Stimulated activated CD4-positive, alpha-beta T cell treated with anti-CD3 and anti-CD28 coated beads, Interleukin-1b, Interleukin-23, amount 100 ng/mL, for 4 hours (primary cell): ENCODE data around the gene TPM1.
"Not testable (repeated sequence)": the region's sequence is repeated elsewhere in the genome, so short reads cannot be mapped to it uniquely, and the experiment has no call there.

Source experiments
- DNase-seq, 2 donors: peaks; one replicate each; pipeline ENCODE4 v3.0.0-alpha.2; 2020; ENCODE audit warnings: low read depth in 2 of 2

Gene TPM1

DNA sequence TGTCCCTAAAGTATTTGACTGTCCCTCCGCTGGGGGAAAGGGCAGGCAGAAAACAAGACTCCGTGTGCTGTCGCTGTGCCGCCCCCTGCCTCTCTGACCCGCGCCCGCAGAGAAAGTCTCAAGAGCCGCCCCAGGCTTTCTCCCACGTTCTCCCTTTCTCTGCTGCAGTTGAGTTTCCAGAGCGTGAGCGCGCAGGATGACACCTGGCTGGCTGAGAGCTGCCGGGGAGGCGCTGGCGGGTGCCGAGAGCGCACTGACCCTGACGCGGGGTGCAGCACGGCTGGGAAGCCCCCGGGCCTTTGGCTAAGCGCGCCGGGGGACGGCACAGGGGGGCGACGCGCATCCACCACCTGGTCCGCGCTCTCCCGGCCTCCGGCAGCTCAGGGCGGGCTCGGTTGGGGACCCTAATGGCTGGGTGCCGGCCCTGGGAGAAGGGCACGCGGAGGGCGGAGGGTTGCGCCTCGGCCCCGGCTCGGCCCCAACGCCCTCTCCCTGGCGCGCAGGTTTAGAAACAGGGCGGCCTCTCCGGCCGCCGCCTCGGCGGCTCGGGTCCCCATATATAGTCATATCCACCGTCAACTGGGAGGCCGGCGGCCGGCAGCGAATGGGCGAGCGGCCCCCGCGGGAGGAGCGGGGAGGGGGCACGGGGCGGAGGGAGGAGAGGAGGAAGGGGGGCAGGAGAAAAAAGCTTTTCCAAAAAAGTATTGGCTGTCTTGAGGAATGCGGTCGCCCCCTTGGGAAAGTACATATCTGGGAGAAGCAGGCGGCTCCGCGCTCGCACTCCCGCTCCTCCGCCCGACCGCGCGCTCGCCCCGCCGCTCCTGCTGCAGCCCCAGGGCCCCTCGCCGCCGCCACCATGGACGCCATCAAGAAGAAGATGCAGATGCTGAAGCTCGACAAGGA, at the start of gene TPM1:
Gene TPM1, plus strand, starts transcription at position 774 of the 903 bp plus-strand sequence. Its CDS starts 83 bp downstream, at position 857.
- DNase-seq = no peak

DNA sequence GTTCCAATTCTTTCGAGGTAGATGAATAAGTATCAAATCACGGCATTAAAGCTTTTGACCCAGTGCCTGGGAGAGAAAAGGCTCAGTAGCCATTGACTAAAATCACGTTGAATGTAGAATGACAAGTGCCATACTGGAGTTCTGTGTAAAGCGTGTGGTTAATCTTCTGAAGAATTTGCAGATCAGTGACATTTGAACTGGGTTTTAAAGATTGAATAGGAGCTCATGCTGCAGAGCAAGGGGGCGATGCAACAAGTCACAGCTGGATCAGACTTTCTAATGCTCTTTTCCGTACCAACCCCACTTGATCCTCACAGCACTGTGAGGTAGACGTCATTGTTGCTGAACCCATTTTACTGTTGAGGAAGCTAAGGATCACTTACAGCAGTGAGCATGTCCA, 49.5 kb upstream of the TPM1 start:
- no peak for DNase-seq

- DNase-seq = not testable (repeated sequence)
Measured at GRCh38 chr15:62993632-62994031, 48.9 kb upstream of the TPM1 start.

- DNase-seq = no peak
Measured at GRCh38 chr15:62994439-62994838, 48.1 kb upstream of the TPM1 start.

DNA sequence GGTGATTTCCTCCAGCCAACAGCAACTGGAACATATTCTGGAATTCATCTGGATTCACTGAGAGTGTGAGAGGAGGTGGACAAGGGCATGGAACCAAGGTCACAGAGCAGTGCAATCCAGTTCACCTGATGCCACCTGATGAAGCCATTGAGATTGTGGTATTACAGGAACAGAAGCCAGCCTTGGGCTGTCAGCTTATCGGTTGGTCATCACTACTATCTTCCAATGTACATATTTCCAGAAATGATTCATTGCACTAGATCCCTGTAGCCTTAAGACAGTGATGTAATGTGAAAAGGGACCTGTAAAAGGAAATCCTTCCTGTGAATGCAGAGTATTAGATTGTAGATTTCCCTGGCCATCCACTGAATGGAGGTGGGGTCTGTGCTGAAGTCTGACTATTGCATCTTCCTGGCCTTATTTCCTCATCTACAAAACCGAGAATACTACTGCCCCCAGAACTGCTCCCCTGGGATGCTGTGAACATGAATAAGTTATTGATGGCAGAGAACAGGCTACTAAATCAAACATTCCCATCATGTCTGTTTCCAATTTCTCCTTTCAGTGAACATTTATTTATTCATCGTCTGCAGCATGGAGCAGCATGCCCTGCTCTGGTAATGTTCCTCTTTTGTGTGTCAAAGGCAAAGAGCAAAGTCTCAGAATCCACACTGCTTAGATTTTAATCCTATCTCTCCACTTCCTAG, 47.4 kb upstream of the TPM1 start:
- no peak for DNase-seq

- DNase-seq = no peak
Measured at GRCh38 chr15:62997441-62997840, 45.1 kb upstream of the TPM1 start.

- no peak for DNase-seq
Measured at GRCh38 chr15:62998262-62998890, 44.2 kb upstream of the TPM1 start.

DNA sequence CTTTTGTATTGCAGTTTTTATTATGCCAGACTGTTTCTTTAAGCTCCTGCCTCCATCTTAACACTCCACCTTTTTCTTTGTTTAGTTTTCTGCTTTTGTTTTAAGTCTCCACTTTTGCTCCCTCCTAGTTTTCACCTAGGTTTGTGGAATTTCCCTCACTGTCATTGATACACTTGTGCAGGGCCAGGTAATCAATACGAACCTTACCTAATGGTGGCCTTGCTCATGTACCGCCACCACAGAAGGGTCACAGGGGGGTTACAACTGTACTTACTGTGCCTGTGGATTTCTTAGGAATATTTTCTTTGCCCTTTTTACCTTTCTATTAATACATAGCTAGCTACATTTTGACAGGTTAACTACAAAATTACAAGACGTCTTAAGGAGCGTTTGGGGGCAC, 43.4 kb upstream of the TPM1 start:
- DNase-seq = no peak

DNA sequence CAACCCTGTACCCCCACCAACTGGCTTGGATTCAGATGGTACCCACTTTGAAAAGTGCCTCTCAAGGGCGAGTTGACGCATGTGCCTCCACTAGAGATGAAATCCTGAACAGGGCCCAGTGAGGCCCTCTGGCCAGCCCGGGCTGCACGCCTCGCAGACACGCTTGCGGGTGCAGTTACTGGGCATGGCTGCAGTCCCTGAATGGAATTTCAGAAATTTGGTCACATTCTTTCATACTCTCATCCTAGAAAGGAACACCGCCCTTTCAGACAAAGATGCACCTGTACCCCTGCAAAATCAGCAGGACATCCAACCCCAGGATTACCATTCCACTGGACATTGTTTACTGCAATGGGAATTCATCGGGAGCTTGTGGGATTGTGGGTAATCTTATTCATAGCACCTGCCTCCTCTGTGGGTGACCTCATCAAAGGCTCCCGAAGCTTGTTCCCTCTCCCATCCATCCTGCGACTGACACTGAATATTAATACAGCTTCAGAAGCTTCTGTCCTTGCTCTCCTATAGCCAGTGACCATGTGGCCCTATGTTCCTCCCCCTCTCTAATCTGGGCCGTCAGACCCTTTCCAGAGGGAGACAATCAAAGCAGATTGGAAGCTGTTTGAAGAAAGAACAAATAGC, 42.5 kb upstream of the TPM1 start:
- DNase-seq = no peak

GRCh38 chr15:63000706-63001105, 41.8 kb upstream of the TPM1 start:
- DNase-seq = no peak

DNA sequence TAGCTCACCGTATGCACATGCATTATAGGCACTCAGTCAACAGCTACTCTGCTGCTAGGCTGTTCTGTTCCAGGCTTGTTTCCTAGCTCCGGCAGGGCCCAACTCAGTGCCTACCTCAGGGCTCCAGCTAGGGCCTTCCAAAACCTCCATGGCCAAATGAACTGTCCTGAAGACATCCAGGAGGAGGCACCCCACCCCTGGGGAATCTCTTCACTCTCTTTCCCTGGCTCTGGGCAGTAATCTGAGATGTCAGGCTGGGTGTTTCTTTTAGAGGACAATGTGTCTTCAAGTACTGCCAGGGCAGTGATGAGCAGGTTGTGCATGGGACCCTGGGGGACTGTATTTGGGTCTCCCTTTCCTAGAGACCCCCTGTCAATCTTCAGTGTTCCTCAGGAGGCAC, 38.3 kb upstream of the TPM1 start:
- DNase-seq = no peak

DNA sequence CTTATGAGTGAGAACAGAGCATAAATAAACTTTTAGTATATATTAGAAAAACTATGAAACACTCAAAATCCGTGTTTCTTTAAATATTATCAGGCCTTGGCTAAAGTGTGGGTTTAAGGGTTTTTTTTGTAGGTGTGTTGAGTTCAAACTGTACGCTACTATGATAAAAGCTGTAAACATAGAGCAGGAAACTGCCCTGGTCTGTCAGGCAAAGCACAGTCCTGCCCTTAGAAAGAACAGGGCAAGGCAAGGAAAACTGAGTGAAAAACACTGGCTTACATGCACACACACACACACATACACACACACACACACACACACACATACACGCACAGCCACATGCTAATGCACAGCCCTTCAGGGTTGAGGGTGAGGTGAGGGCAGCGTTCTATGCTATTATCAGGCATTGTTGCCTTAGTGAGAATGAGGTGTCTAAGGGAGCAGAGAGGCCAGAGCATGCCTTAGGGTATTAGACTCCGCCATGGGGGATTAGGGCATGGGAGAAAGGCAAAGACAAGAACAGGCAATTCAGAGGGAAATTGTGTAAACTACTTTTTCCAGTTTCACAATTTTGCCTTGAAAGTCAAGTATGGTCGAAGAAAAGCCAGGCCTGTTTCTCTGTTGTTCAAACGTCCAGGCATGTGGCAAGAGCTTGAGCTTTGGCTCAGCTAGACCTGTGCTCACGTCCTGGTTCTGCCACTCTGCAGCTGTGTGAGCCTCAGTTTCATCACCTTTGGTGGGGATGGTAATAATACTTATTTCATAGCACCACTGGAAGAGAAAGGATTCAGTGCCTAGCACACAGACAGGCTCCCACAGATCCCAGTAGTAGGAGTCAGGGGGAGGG, 36.3 kb upstream of the TPM1 start:
- DNase-seq = no peak

- DNase-seq = no peak
Measured at GRCh38 chr15:63008333-63009049, 34.1 kb upstream of the TPM1 start.

- DNase-seq = no peak
Measured at GRCh38 chr15:63010386-63010785, 32.2 kb upstream of the TPM1 start.

GRCh38 chr15:63010920-63011693, 31.4 kb upstream of the TPM1 start:
- DNase-seq = no peak

DNA sequence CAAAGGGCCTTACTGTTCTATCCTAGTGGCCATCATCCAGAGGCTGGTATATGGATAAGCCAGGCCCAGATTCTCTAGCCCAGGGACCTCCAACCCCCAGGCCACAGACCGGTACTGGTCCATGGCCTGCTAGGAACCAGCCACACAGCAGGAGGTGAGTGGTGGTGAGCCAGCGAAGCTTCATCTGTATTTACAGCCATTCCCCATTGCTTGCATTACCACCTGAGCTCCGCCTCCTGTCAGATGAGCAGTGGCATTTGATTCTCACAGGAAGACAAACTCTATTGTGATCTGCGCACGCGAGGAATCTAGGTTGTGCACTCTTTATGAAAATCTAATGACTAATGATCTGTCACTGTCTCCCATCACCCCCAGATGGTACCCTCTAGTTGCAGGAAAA, 30.1 kb upstream of the TPM1 start:
- no peak for DNase-seq

- no peak for DNase-seq
Measured at GRCh38 chr15:63013052-63013808, 29.3 kb upstream of the TPM1 start.

- DNase-seq = no peak
Measured at GRCh38 chr15:63014578-63014977, 28.0 kb upstream of the TPM1 start.

DNA sequence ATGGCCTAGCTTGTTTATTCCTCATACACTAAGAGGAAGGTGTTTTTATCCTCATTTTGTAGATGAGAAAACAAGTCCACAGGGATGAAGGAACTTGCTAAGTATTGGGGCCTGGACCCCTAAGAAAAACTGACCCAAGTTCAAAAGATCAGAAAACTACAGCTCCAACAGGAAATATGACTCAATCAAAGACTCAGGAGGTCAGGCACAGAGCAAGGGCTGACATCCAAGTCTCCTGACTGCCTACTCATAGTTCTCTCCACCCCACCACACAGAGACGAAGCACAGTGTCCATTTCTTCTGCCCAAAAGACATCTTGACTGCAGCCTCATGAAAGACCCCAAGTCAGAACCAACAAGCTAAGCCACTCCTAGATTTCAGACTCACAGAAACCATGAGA, 26.9 kb upstream of the TPM1 start:
- DNase-seq = no peak
